Caco-2 (cell line): ENCODE data around the gene TBXAS1. TPM values are rescaled to one million over a fixed set of nuclear protein-coding genes. Genes with fewer than 3 reads are reported as not detected.

Source experiments
- BruUV-seq: library from RNA; stranded (reverse); fragments of 400-500 nt; replicated peaks from 2 replicates; lab custom pipeline; 2021; lab: Mats Ljungman, UMichigan
- CTCF ChIA-PET: fragments of 300-600 bp; sonication (Branson Sonifier 250); formaldehyde crosslinking; loops from one replicate; lab custom pipeline; 2022; ENCODE audit warnings: antibody characterized with exemption; lab: Charles Lee
- POLR2A ChIA-PET: fragments of 300-600 bp; sonication (Branson Sonifier 250); formaldehyde crosslinking; loops from one replicate; lab custom pipeline; 2022; ENCODE audit warnings: antibody characterized with exemption; lab: Charles Lee
- DNase-seq, 2 experiments: peaks; one replicate each; pipeline versions ENCODE4 v3.0.0 to v3.0.0-alpha.2; 2020 to 2022
- H3K27me3 ChIP-seq: replicated peaks from 2 replicates; pipeline ENCODE4 v1.6.0; 2011; ENCODE audit warnings: low read length; ENCODE audit not compliant: control insufficient read depth, insufficient read depth
- H3K36me3 ChIP-seq: 2 replicates; pipeline ENCODE4 v1.5.1; 2011; ENCODE audit warnings: low read length; ENCODE audit not compliant: control insufficient read depth, insufficient read depth
- H3K4me1 ChIP-seq: fragments of 250-450 bp; sonication (Bioruptor Pico); 2 replicates; pipeline ENCODE4 v1.5.1; 2020; ENCODE audit warnings: mild to moderate bottlenecking
- H3K4me3 ChIP-seq: 2 replicates; pipeline ENCODE4 v1.5.1; 2011; ENCODE audit warnings: low read depth, mild to moderate bottlenecking, control low read depth, low read length
- H3K9me3 ChIP-seq: fragments of 250-450 bp; sonication (Bioruptor Pico); 2 replicates; pipeline ENCODE4 v1.5.1; 2020; ENCODE audit warnings: mild to moderate bottlenecking, moderate library complexity
- H3K27ac Mint-ChIP-seq: one replicate; pipeline ENCODE4 v1.8.0; 2022; ENCODE audit warnings: mixed read lengths; ENCODE audit not compliant: unreplicated experiment
- H3K27me3 Mint-ChIP-seq: one replicate; pipeline ENCODE4 v1.8.0; 2022; ENCODE audit warnings: mixed read lengths; ENCODE audit not compliant: insufficient read depth, unreplicated experiment
- H3K36me3 Mint-ChIP-seq: one replicate; pipeline ENCODE4 v1.8.0; 2022; ENCODE audit warnings: mild to moderate bottlenecking, mixed read lengths; ENCODE audit not compliant: insufficient read depth, unreplicated experiment
- H3K4me1 Mint-ChIP-seq: one replicate; pipeline ENCODE4 v1.8.0; 2022; ENCODE audit warnings: low read depth, mixed read lengths; ENCODE audit not compliant: unreplicated experiment
- H3K4me3 Mint-ChIP-seq: one replicate; pipeline ENCODE4 v1.8.0; 2022; ENCODE audit warnings: mild to moderate bottlenecking, moderate library complexity, mixed read lengths; ENCODE audit not compliant: unreplicated experiment
- H3K9me3 Mint-ChIP-seq: one replicate; pipeline ENCODE4 v1.8.0; 2022; ENCODE audit warnings: mixed read lengths; ENCODE audit not compliant: unreplicated experiment
- intact Hi-C: fragments of 100-400 bp; cut with micrococcal nuclease; formaldehyde crosslinking; loops from one replicate; pipeline ENCODE4 v1.10.0; 2022; ENCODE audit not compliant: unreplicated experiment
- total RNA-seq: library from RNA; stranded (reverse); gene quantifications from 2 replicates; pipeline ENCODE4 v1.2.3, GENCODE V29; 2022
- TF ChIP-seq, protein P1 (sequence below), 2 experiments: fragments of 200-600 bp in 1 of 2; IDR thresholded peaks; 1 replicate in 1 of 2; 2 replicates in 1 of 2; pipeline versions ENCODE4 v1.5.1 to v1.8.0; 2011 to 2022; ENCODE audit warnings: antibody characterized with exemption in 1 of 2, control low read depth in 1 of 2, inconsistent platforms in 1 of 2, low read depth in 1 of 2, low read length in 1 of 2, mild to moderate bottlenecking in 1 of 2, moderate library complexity in 1 of 2; ENCODE audit not compliant: insufficient read depth in 1 of 2, severe bottlenecking in 1 of 2, unreplicated experiment in 1 of 2

TBXAS1 gene
- total RNA-seq, 1 experiment from 2014 or later: 1.6 TPM

DNA sequence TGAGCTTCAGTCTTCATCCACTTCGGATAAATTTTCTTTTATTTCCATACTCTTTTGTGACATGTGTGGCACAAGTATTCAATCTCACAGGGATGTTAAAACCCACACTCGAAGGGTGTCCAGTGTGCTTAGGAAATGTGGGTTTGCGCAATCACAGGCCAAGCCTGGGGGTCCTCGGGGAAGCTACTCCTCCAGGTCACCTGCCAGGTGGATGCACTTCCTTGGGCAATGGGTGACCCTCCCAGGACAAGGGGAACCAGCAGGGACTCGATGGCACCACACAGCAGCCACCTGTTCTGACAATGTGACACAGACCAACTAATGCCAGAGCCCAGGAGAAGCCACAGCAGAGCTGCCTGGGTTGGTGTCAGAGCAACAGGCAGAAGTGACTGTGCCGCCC is 194.7 kb downstream of the TBXAS1 start:
- no TSS peak for BruUV-seq
- POLR2A ChIA-PET: no interaction called here
- Mint-ChIP-seq H3K36me3 (peaks cover 5% of the 10 kb centered on the region), H3K4me3 (no peak overlapping the region), H3K27me3 (no peaks in the 10 kb centered on the region), H3K27ac (no peak overlapping the region), H3K9me3 (no peaks in the 10 kb centered on the region), H3K4me1 (no peaks in the 10 kb centered on the region)
- TF ChIP-seq, protein P1, sequence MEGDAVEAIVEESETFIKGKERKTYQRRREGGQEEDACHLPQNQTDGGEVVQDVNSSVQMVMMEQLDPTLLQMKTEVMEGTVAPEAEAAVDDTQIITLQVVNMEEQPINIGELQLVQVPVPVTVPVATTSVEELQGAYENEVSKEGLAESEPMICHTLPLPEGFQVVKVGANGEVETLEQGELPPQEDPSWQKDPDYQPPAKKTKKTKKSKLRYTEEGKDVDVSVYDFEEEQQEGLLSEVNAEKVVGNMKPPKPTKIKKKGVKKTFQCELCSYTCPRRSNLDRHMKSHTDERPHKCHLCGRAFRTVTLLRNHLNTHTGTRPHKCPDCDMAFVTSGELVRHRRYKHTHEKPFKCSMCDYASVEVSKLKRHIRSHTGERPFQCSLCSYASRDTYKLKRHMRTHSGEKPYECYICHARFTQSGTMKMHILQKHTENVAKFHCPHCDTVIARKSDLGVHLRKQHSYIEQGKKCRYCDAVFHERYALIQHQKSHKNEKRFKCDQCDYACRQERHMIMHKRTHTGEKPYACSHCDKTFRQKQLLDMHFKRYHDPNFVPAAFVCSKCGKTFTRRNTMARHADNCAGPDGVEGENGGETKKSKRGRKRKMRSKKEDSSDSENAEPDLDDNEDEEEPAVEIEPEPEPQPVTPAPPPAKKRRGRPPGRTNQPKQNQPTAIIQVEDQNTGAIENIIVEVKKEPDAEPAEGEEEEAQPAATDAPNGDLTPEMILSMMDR (IDR thresholded peaks at IDR 0.05; ENCODE audit: insufficient read depth in 1 of 2, low read depth in 1 of 2, low read length in 1 of 2, severe bottlenecking in 1 of 2, unreplicated experiment in 1 of 2): no peak
- H3K36me3 ChIP-seq: no peaks in the 10 kb centered on the region
- CTCF ChIA-PET: no interaction called here
- no peak for DNase-seq
- H3K9me3 ChIP-seq: no peaks in the 10 kb centered on the region
- intact Hi-C loops: no loop called here
- no peaks in the 10 kb centered on the region for H3K4me1 ChIP-seq
- H3K4me3 ChIP-seq: no peak overlapping the region
- no peaks in the 10 kb centered on the region for H3K27me3 ChIP-seq

DNA sequence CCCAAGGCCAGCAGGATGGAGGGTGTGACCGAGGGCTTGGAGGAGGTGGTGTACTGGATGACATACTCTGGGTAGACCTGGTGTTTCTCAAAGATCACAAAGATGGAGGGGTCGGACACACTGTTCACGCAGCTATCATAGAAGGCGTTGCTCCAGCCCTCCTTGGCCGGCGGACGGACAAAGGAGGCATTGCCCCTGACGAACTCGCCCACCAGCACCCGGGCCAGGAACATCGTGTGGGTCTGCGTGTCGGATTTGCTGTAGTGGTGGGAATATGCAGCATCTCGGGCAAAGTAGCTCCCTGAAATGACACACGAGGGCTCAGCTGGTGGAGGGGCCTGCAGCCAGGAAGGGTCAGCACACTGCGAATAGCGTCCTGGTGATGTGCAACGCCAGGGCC is 195.5 kb downstream of the TBXAS1 start:
- no peaks in the 10 kb centered on the region for H3K36me3 ChIP-seq
- H3K27ac Mint-ChIP-seq: no peak overlapping the region
- no peak overlapping the region for H3K4me3 ChIP-seq
- TF ChIP-seq, protein P1 (IDR thresholded peaks at IDR 0.05; ENCODE audit: insufficient read depth in 1 of 2, low read depth in 1 of 2, low read length in 1 of 2, severe bottlenecking in 1 of 2, unreplicated experiment in 1 of 2): no peak
- H3K4me3 Mint-ChIP-seq: no peak overlapping the region
- H3K27me3 Mint-ChIP-seq: no peaks in the 10 kb centered on the region
- no peaks in the 10 kb centered on the region for H3K4me1 Mint-ChIP-seq
- H3K36me3 Mint-ChIP-seq: peaks cover 7% of the 10 kb centered on the region
- POLR2A ChIA-PET: no interaction called here
- H3K9me3 Mint-ChIP-seq: no peaks in the 10 kb centered on the region
- H3K27me3 ChIP-seq: no peaks in the 10 kb centered on the region
- no peaks in the 10 kb centered on the region for H3K4me1 ChIP-seq
- CTCF ChIA-PET: no interaction called here
- intact Hi-C loops: no loop called here
- no peak for DNase-seq
- no TSS peak for BruUV-seq
- no peaks in the 10 kb centered on the region for H3K9me3 ChIP-seq

DNA sequence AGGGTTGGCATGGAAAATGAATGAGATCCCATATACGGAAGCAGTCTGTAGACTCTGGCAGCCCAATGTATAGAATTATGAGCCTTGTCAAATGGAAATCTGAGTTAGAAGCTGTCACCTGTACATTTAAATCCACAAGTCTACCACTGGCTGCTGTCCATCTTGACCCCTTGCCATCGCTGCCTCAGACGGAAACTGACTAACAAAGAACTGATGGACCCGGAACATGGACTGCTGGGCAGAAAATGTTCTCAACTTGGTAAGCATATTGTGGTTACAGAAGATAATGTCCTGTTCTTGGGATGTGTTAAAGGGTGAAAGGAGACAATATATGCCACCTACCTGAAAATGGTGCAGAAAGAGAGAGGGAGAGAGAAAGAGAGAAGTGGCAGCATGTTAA is 196.2 kb downstream of the TBXAS1 start:
- no peaks in the 10 kb centered on the region for H3K36me3 ChIP-seq
- no peaks in the 10 kb centered on the region for H3K27me3 ChIP-seq
- Mint-ChIP-seq H3K4me1 (no peaks in the 10 kb centered on the region), H3K9me3 (no peaks in the 10 kb centered on the region), H3K27me3 (no peaks in the 10 kb centered on the region), H3K27ac (no peak overlapping the region), H3K4me3 (no peak overlapping the region), H3K36me3 (peaks cover 12% of the 10 kb centered on the region)
- TF ChIP-seq, protein P1 (IDR thresholded peaks at IDR 0.05; ENCODE audit: insufficient read depth in 1 of 2, low read depth in 1 of 2, low read length in 1 of 2, severe bottlenecking in 1 of 2, unreplicated experiment in 1 of 2): no peak
- no peak overlapping the region for H3K4me3 ChIP-seq
- no peak for DNase-seq
- ChIA-PET POLR2A (no interaction called here), CTCF (no interaction called here)
- no TSS peak for BruUV-seq
- H3K4me1 ChIP-seq: no peaks in the 10 kb centered on the region
- intact Hi-C loops: no loop called here
- H3K9me3 ChIP-seq: no peaks in the 10 kb centered on the region
